Stimulated activated CD4-positive, alpha-beta T cell treated with anti-CD3 and anti-CD28 coated beads, Interleukin-15, amount 100 ng/mL, for 1 hour (primary cell): ENCODE measurements around the gene WDR11.

Source experiments
- DNase-seq, 2 donors: peaks; one replicate each; pipeline ENCODE4 v3.0.0-alpha.2; 2020; ENCODE audit warnings: low read depth in 1 of 2, low spot score in 1 of 2

The WDR11 gene, protein sequence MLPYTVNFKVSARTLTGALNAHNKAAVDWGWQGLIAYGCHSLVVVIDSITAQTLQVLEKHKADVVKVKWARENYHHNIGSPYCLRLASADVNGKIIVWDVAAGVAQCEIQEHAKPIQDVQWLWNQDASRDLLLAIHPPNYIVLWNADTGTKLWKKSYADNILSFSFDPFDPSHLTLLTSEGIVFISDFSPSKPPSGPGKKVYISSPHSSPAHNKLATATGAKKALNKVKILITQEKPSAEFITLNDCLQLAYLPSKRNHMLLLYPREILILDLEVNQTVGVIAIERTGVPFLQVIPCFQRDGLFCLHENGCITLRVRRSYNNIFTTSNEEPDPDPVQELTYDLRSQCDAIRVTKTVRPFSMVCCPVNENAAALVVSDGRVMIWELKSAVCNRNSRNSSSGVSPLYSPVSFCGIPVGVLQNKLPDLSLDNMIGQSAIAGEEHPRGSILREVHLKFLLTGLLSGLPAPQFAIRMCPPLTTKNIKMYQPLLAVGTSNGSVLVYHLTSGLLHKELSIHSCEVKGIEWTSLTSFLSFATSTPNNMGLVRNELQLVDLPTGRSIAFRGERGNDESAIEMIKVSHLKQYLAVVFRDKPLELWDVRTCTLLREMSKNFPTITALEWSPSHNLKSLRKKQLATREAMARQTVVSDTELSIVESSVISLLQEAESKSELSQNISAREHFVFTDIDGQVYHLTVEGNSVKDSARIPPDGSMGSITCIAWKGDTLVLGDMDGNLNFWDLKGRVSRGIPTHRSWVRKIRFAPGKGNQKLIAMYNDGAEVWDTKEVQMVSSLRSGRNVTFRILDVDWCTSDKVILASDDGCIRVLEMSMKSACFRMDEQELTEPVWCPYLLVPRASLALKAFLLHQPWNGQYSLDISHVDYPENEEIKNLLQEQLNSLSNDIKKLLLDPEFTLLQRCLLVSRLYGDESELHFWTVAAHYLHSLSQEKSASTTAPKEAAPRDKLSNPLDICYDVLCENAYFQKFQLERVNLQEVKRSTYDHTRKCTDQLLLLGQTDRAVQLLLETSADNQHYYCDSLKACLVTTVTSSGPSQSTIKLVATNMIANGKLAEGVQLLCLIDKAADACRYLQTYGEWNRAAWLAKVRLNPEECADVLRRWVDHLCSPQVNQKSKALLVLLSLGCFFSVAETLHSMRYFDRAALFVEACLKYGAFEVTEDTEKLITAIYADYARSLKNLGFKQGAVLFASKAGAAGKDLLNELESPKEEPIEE

DNA sequence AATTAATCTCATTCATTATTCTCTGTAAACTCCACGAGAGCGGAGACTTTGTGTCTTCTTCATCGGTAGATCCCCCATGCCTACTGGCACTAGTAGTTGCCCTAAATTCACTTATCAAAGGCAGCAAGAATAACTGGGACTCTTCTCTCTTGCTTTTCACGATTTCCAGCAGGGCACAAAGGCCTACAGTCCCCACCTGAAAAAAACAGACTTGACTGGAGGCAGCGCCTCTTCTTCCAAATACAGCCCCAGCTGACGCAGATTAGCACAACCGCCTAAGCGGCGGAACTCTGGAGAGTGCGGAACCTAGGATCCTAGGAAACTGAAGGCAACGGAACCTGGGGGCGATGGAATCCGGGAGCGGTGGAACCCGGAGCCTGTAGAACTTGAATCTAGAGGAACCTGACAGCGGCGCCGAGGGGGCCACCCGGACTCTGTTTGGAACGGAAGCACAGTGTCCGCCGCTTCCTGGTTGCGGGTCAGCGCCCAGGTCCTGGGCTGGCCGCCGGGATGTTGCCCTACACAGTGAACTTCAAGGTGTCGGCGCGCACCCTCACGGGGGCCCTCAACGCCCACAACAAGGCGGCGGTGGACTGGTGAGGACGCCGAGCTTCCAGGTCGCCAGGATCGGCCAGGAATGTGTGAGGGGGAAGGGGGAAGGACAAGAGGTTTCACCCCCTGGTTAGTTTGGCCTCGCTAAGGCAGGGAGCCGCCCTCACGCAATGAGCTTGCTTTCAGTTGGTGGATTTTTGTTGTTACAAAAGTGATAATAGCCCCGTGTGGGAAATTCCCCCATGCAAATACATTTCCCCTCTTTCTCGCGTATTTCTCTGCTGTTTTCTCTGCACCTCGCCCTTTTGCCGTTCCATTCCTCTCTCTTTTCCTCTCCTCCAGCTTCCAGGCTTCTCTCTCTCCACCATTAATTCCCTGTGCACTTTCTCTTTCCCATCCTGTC is at the start of gene WDR11:
WDR11 (plus strand) TSS at position 452 of the 955 bp plus-strand sequence; CDS start at position 511, 59 bp downstream.
- peak; percentile 29 to 62 for DNase-seq

- no peak for DNase-seq
Measured at GRCh38 chr10:120802935-120803334, 48.2 kb upstream of the WDR11 start.

DNA sequence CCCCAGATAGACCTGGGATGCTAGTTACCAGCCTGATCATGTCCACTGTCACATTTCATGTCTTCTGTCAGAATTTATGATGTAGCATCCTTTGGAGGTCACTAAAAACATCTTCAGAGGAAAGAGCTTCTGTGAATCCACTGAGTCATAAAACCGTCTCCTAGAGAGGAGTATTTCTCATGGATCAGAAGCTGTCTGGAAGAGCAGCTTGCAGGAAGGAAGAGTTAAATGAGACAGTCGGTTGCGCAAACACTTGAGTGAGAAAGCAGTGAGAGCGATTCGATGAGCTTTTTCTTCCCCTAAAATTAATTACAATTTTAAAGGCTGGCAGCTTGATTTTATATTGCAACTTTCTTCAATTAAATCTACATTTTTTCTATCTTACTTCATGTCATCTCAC is 47.2 kb upstream of the WDR11 start:
- DNase-seq: no peak

GRCh38 chr10:120805014-120805812 is 45.9 kb upstream of the WDR11 start:
- no peak for DNase-seq

DNA sequence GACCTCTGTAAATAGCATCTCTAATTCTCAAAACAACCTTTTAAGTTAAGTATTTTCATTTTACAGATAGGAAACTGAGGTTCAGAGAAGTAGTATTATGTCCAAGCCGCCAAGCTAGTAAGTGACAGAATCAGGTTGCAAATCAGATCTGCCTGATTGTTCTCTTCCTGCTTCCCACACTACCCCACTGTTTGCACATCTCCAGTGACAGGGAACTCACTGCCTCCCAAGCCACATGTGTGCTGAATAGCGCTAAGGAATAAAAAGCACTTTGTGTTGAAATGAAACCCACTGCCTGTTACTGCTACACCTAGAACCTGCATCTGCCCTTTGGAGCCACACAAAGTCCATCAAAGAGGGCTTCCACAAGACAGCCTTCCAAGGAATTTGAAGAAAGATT is 45.1 kb upstream of the WDR11 start:
- DNase-seq: no peak

GRCh38 chr10:120810298-120810697 is 40.9 kb upstream of the WDR11 start:
- DNase-seq: no peak

GRCh38 chr10:120813085-120813484 is 38.1 kb upstream of the WDR11 start:
- no peak for DNase-seq

DNA sequence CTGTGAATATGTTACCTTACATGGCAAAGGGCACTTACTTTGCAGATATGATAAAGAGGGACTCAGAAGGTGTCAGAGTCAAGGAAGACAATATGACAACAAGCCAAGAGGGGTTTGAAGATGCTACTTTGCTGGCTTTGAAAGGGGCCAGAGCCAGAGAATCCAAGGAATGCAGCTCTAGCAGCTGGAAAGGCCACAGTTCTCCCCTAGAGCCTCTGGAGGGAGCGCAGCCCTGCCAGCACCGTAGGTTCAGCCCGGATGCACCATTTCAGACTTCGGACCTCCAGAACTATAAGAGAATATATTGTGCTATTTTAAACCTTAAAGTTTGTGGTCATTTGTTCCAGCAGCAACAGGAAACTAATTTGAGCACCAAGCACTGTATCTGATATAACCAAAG is 32.9 kb upstream of the WDR11 start:
- DNase-seq: no peak

DNA sequence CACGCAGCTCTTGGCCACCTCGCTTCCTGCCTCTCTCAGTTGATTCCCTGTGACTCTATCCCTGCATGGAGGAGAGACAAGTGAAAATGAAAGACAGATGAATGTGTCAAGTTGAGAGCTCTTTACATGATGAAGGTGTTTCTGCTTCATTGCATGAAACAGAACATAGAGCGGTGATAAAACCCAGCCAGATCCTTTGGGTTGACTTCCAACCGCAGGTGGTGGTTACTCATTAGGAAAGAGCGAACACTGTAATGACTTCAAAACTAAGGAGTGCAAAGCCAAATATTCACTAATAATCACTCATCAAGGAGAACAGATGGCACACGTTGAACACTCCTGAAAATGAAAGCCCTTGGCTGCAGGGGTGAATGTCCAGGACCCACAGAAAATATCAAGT is 31.8 kb upstream of the WDR11 start:
- DNase-seq: no peak

DNA sequence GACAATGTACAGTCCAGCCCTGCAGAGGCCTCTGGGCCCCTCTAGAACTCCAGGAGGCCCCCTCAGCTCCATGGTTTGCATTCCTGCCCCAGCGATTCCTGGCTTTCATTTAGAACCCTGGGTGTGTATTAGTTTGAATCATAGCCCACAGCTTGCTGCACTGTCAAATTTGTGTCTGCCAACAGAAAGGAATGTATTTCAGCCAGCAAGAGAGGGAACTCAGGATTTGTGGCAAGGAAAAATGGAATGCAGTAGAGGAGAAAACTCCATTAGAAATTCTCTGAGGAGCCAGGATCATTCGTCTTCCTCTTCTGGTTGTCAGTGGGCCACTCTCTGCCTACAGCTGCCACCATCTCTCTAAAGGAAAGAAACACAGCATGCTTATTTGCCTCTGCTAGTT is 27.9 kb upstream of the WDR11 start:
- DNase-seq: no peak

GRCh38 chr10:120824881-120825309 is 26.3 kb upstream of the WDR11 start:
- DNase-seq: no peak

- DNase-seq: no peak
Measured at GRCh38 chr10:120825878-120826769, 25.0 kb upstream of the WDR11 start.

DNA sequence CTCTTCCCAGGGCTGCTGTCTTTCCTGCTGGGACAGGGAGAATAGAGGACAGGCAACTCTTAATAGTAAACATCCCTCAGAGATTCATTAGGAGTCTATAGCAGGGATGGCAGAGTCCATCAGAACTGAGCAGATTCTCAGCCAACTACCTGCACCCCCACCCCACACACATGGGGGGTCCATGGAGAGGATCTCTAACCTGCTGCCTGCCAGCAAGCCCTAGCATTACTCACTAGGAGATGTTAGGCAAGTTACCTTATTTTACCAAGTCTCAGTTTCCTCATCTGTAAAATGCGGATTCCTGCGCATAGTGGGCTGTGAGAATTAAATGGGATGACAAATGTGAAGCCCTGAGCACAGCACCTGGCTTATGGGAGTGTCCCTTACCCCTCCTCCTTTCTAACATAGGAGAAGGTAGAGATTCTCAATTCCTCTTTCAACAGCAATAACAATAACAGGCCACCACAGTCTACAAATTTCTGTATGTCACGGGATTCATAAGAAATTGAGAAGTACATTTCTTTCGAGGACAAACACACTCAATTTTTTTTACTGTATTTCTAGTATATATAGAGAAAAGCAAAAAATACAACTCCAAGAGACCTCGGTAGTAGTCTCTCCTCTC is 23.8 kb upstream of the WDR11 start:
- no peak for DNase-seq

GRCh38 chr10:120828763-120829319 is 22.3 kb upstream of the WDR11 start:
- DNase-seq: no peak

GRCh38 chr10:120832106-120832505 is 19.1 kb upstream of the WDR11 start:
- no peak for DNase-seq

GRCh38 chr10:120833222-120833928 is 17.8 kb upstream of the WDR11 start:
- no peak for DNase-seq

DNA sequence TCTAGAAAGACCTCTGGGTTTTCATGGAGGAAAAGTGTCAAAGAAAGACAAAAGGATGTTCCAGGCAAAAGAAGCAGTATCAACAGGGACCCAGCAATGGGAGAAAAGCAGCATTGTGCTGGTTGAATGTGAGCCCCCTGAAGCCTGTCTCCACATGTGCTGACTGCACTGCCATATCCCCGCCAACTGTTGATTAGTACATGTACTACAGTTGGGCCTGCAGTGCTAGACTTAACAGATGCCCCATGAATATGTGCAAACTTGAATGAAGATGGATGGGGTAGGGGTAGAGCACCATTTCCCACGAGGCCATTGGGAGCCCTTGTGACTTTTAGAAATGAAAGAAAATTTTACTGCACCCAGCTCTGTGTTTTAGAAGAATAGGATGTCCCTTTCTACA is 15.6 kb upstream of the WDR11 start:
- DNase-seq: no peak
